Omental fat pad (tissue), 4 donors: ENCODE results near the gene ATG9A. TPM values are rescaled to one million over a fixed set of nuclear protein-coding genes. Genes with fewer than 3 reads are reported as not detected.
A peak's percentile ranks its signal among the peaks of the same experiment; 100 is the strongest.

Source experiments
- ATAC-seq: fragments of 150-250 bp; one replicate; pipeline ENCODE4 v1.9.1; 2016; ENCODE audit warnings: mild to moderate bottlenecking, moderate library complexity; ENCODE audit not compliant: low FRiP score
- DNase-seq: peaks from one replicate; pipeline ENCODE4 v3.0.0-alpha.2; 2019; ENCODE audit warnings: low spot score
- total RNA-seq, 4 donors: library from RNA; depleted of rRNA; stranded (reverse); fragments of >200 nt; gene quantifications; one replicate each; pipeline ENCODE4 v1.1.0, GENCODE V29; 2016
- TF ChIP-seq, protein P1 (sequence below), 3 donors: fragments of 450-650 bp; IDR thresholded peaks; one replicate each; pipeline ENCODE4 v1.5.1; 2016 to 2017; ENCODE audit warnings: antibody characterized with exemption in 3 of 3, mild to moderate bottlenecking in 3 of 3, moderate library complexity in 2 of 3

ATG9A gene
- total RNA-seq, 4 donors from 2014 or later, result 24.4 to 52.2 (median 38.6) TPM

DNA sequence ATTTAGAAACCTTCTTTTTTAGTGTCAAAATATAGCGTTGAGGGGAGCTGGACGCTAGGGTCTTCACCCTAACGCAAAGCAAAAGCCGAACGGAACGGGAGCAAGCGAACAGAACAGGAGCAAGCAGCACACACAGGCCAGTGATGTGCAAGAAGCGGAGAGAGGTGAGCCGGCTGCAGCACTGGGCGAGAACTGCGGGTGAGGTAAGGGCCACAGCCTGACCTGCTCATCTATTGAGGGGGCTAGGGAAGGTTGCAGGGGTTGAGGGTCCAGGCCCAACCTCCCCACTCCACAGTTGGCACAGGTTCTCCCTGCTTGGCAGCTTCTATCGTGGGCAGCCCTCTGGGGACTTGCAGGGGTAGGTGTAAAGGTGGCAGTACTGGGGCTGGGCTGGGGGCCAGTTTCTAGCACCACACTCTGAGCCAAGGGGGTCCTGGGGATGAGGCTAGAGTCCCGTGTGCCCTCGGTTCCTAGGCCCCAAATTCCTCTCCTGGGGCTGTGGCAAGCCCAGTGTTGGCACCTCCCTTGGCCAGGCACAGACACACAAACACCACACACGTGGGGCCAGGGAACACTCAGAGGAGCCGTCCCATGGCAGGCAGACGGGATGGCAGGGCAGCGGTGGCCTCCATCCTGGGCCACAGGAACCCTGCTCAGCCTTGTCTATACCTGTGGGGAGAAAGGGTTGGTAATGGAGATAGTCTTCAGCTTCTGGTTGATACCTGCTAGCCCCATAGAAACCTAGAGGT, 9.5 kb downstream of the ATG9A start:
- DNase-seq (no peak), ATAC-seq (no peak)
- TF ChIP-seq, protein P1, sequence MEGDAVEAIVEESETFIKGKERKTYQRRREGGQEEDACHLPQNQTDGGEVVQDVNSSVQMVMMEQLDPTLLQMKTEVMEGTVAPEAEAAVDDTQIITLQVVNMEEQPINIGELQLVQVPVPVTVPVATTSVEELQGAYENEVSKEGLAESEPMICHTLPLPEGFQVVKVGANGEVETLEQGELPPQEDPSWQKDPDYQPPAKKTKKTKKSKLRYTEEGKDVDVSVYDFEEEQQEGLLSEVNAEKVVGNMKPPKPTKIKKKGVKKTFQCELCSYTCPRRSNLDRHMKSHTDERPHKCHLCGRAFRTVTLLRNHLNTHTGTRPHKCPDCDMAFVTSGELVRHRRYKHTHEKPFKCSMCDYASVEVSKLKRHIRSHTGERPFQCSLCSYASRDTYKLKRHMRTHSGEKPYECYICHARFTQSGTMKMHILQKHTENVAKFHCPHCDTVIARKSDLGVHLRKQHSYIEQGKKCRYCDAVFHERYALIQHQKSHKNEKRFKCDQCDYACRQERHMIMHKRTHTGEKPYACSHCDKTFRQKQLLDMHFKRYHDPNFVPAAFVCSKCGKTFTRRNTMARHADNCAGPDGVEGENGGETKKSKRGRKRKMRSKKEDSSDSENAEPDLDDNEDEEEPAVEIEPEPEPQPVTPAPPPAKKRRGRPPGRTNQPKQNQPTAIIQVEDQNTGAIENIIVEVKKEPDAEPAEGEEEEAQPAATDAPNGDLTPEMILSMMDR (IDR thresholded peaks at IDR 0.05), result no peak

DNA sequence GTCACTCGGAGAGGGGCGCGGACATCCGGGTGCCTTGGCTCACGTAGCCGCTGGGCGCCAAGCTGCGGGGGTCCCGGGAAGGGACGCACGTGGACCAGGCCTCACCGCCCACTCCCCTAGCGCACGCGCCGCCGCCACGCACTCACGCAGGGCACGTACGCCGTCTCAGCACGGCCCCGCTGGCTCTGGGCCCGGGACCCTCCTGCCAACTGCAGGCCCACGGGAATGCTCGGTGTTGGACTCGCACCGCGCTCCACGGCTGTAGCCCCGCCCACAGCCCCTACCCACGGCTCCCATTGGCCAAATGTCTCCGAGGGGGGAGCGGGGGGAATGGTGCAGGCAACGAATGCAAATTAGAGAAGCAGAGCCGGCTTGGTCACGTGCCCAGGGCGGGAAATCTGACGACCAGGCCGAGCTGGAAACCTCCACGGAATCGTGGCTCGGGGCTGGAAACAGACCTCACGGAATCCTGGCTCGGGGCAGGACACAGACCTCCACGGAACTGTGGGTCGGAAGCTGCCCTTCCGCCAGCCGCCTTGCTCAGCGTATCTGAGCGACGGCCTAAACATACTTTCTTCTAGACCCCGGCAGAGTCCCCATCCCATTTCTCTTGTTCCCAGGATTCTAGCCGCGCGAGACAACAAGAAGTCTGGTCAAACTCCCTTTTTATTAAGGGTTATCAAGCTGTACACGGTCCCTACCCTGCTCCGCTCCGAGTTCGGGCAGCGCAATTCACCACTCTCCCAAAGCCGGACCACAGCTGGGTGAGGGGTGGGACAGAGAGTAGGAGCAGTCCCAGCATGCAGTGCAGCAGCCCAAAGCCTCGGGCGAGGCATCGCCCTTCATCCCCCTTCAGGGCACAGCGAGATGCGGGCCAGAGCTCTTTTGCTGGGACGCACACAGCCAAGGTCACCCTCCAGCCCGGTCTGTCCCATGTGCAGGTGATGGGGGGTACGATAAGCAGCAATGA, 10.4 kb downstream of the ATG9A start, which contains the start of gene ABCB6:
TSS of gene ABCB6 (minus strand) at position 227 of the 970 bp plus-strand sequence. CDS start 285 bp downstream, outside the sequence.
- DNase-seq (peak; percentile 91), ATAC-seq (peak; percentile 89)
- TF ChIP-seq, protein P1 (IDR thresholded peaks at IDR 0.05), result no peak

DNA sequence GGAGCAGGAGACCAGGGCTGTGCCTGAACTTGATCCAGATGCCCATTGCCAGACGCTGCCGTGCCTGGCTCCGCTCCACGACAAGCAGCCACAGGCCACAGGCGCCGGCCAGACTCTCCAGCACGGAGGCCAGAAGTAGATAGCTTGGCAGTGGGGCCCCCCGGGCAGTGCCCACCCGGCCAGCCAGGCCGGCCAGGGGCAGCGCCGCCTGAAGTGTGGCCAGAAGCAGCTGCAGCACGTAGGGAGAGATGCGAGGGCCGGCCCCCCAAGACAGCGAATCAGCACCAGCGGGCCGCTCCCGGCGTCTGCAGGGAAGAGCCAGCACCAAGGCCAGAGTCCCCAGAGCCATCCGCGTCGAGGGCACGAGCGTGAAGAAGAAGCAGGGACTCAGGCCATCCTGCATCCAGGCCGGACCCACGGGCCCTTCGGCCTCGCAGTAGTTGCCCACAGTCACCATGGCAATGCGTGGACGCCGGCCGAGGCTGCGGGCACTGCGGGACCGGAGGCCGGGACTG, 11.2 kb downstream of the ATG9A start:
- ATAC-seq (peak; percentile 61), DNase-seq (no peak)
- TF ChIP-seq, protein P1 (IDR thresholded peaks at IDR 0.05), result no peak

DNA sequence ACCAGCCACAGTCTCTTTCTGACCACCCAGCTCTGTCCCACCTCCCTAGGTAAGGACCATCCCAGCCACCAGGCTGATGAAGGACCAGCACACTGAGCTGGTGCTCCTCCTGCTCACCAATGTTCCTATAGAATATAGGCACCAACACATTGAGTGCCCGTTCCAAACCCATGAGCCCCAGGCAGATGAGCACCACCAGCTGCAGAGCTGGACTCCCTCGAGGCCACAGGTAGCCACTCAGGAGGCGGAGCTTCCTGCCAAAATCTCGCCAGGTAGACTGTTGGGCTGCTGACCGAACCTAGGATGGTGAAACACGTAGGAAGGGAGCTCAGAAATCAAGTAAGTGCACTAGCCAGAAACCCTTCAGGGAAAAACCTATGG, 12.9 kb downstream of the ATG9A start:
- DNase-seq, result no peak
- TF ChIP-seq, protein P1 (IDR thresholded peaks at IDR 0.05), result no peak
- ATAC-seq, result no peak

DNA sequence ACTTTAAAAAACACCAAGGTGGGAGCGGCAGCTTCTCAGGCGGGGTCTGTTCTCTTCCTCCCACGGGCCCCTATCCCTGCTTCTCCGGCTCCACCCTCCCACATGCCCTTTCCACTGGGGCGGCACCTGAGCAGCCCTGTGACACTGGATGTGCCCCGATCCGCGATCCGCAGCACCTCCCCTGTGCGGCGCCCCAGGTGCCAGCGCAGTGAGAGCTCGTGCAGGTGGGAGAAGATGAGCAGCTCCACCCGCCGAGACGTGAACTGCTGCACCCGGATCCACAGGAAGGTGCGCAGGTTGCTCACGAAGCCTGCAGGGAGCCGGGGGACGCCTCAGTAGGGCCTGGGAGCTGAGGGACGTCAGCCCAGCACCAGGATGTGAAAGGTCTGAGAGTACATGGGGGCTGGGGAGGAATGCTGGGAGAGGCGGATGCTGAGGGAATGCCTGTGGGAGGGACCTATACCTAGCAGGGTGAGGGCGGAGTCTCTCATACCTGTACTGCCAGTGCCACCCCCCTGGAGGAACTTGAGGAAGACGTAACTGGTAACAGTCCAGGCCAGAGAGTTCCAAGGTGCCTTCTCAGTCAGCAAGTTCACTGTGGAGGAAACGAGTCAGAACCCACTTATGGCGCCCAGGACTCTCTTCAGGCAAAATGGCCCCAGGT, 13.4 kb downstream of the ATG9A start:
- TF ChIP-seq, protein P1 (IDR thresholded peaks at IDR 0.05), result no peak
- ATAC-seq (no peak), DNase-seq (no peak)

DNA sequence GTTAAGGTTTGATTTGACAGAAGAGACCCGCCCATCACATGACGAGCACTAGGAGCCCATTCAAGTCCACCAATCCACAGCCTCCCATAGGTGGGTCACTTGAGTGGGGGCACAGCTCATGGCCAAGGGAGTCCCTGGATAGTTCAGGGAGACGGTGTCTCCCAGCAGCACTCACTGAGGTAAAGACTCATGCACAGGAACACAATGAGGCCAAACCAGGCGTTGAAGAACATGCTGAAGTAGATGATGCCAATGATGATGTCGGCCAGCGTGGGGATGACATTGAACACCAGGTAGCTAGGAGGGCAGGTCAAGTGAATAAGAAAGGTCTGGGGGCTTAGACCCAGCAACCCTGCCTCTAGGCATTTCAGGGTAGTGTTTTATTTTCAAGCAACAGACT, 14.7 kb downstream of the ATG9A start:
- no peak for DNase-seq
- ATAC-seq, result no peak
- TF ChIP-seq, protein P1 (IDR thresholded peaks at IDR 0.05), result no peak
